Measurements from ENCODE around the gene XRCC5.

Gene XRCC5

GRCh38 chr2:216086207-216086893, 22.8 kb upstream of the XRCC5 start:
- no peak for DNase-seq

- peak; percentile 26 for DNase-seq
Measured at GRCh38 chr2:216090369-216090786, 18.8 kb upstream of the XRCC5 start.

DNA sequence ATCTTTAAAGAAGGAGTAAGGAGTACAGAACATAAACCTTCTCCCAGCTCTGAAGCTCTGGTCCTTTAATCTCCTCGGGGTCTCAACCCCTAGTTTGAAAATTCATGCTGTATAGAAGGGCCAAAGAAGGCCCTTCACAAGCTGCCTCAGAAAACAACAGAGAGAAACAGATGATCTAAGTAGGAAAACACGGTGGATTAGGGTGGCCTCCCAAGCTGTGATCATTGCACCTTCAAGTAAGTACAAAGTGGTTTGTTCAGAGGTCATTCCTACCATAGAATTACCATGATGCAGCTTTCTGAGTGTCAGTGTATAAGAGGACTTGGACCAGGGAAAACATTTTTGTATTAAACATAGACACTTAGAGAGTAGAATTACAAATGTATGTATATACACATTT, 16.5 kb upstream of the XRCC5 start:
- DNase-seq, result no peak

- DNase-seq, result no peak
Measured at GRCh38 chr2:216094701-216095100, 14.4 kb upstream of the XRCC5 start.

GRCh38 chr2:216098421-216099334, 10.5 kb upstream of the XRCC5 start:
- no peak for DNase-seq

- no peak for DNase-seq
Measured at GRCh38 chr2:216101109-216101508, 8.0 kb upstream of the XRCC5 start.

GRCh38 chr2:216103213-216103612, 5.9 kb upstream of the XRCC5 start:
- DNase-seq, result no peak

GRCh38 chr2:216104691-216105090, 4.5 kb upstream of the XRCC5 start:
- no peak for DNase-seq

DNA sequence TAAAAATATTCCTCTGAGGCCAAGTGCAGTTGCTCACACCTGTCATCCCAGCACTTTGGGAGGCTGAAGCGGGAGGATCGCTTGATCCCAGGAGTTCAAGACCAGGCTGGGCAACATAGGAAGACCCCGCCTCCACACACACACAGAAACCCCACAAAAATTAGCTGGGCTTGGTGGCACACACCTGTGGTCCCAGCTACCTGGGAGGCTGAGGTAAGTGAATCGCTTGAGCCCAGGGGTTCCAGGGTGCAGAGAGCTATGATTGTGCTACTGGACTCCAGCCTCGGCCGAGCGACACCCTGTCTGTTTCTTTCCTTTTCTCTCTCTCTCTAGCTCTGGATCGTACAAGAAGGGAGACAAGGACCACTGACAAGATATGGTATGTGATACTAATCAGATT, 1.8 kb upstream of the XRCC5 start:
- DNase-seq, result no peak

- DNase-seq, result no peak
Measured at GRCh38 chr2:216107760-216108159, 1.4 kb upstream of the XRCC5 start.

- DNase-seq, result no peak
Measured at GRCh38 chr2:216108310-216108966, 710 bp upstream of the XRCC5 start.

DNA sequence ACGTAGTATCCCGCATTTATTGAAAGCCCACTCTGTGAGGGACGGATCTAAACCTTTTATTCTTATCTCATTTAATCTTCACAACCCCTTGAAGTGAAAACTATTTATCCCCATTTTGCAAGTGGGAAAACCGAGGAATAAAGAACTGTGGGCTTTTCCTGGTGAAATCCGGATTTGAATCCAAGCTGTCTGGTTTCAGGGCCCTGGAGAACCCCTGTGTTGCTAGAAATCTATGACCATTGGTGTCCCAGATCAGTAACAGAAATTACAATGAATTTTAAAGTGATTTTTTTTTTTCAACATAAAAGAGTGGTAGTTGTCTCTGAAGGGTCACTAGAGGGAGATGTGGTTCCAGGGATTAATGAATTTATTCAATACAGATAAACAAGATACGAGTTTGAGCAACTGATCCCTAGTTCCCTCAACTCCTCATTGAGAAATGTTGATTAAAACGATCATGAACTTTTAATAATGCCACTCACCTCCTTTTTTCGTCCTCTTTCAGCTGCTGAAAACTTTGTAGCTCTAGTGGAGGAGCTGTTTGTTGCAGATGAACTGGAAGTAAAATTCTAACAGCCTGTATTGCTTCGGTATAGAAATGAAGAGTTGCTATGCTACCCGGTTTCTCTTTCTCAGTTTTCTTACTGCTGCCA, 940 bp downstream of the XRCC5 start:
- peak; percentile 46 for DNase-seq

- no peak for DNase-seq
Measured at GRCh38 chr2:216110620-216111019, 1.5 kb downstream of the XRCC5 start.

GRCh38 chr2:216111122-216111521, 2.0 kb downstream of the XRCC5 start:
- no peak for DNase-seq

GRCh38 chr2:216112926-216113325, 3.8 kb downstream of the XRCC5 start:
- DNase-seq, result no peak

GRCh38 chr2:216113572-216113971, 4.4 kb downstream of the XRCC5 start:
- DNase-seq, result peak; percentile 45

DNA sequence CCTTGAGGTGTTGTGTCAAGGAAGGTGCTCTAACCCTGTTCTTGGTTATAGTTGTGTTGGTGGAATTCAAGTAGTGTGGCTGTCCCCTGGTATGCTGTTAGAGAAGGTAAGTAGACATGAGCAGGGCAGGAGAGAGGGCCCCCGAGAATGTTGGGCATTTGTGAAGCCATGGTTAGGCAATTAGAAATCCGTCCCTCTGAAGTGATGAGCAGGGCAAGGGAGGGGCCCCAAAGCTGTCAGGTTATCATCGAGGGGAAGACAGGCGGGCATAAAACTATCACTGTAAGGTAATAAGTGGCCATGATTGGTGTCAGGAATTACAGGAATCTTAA, 5.2 kb downstream of the XRCC5 start:
- no peak for DNase-seq

DNA sequence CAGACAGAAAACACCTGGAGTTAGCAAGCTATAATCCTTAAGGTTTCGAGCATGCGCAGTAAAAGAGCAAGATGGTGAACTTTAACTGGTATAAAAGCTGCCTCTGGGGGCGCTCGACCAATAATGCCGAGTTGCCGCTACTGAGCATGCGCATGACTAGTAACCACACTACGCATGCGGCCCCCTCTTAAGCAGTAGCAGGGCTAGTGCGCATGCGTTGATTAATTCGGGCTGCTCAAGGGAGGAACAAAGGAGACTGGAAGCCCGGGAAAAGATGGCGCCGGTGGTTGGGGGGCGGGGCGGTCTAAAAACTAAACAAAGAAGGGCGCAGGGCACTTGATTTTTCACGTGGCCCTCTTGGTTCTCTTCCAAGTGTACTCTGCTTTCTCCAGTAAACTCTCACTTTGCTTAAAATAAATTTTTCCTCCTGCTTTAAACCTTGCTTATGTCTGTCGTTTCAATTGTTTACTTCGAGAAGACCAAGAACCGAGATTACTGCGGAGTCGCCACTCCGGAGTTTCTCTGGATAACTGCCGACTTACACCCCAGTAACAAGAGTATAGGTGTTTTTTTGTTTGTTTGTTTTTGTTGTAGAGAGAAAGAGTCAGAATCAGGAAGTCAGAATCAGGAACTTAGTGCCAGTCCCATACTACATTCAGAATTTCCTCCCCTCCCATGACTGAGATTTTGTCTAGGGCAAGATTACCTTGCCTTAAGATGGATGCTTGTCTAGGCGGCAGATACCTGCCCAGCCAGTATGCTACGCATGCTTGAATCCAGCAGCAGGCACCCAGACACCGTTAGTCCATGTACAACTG, 5.8 kb downstream of the XRCC5 start:
- DNase-seq, result peak; percentile 98

- DNase-seq, result no peak
Measured at GRCh38 chr2:216116418-216116817, 7.3 kb downstream of the XRCC5 start.

DNA sequence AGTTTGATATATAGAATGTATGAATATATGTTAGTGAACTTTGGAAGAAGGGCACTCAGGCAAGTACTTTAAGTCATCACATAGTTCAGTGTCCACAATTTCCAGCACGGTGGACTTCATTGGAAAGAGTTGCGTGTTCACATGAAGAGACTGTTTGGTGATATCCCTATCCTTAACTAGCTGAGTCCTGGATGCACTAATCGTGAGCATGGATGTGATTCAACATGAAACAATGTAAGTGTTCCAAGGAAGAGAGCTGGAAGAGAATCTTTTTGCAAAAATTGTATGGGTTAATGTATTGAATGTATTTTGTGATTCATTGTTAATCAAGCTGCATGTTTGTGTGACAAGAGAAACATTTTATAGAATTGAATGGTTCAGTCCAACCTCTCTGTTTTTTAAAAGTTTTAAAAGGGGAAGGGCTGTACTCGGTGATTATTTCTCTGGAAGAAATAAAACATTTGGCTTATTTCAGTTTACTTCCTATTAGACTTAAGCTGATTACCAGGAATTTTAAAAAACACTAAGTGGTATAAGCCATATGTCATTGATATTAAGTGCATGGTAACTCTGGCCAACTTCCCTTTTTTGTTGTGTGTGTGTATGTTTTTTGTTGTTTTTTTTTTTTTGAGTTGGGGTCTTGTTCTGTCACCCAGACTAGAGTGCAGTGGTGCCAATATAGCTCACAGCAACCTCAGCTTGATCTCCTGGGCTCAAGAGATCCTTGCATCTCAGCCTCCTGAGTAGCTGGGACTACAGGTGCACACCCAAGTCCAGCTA, 8.6 kb downstream of the XRCC5 start:
- no peak for DNase-seq

DNA sequence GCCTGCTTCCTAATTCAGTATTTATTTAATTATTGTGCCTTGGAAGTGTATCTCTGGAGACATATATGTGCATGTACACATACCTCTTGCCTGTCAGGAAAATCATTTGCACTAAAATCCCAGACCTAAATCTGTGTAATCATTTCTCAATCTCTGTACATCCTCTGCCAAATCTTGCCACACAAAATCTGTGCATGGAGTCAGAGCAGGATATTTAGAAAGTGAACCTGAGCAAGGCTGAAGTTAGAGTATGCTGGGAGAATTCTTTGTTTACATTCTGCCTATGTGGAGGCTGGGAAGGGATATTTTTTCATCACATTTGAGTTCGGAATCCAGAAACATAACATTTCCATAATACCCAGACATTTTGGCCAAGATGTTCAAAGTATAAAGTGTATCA, 9.3 kb downstream of the XRCC5 start:
- DNase-seq, result no peak

DNA sequence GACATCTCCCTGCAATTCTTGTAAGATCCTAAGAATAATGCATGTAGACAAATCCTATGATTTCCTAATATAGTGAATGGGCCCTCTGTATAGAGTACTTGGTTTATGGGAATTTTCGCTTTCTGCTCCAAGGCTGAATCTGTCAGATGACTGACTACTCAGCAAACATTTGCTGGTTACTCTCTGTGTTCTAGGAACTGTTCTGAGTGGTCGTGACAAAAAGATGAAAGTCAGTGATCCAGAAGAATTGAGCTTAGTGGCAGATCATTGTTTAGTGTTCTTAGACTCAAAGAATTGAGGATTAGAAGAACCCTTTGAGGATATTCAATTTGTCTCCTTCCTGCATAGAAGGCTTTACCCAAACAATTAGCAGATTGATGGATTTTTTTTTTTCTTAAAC, 10.0 kb downstream of the XRCC5 start:
- no peak for DNase-seq

Data from activated CD4-positive, alpha-beta T cell treated with anti-CD3 and anti-CD28 coated beads, Interleukin-2, amount 50 U/mL, for 16 hours (primary cell).